ENCODE measurements around the gene ARID3A. TPM values are rescaled to one million over a fixed set of nuclear protein-coding genes. Genes with fewer than 3 reads are reported as not detected.

Gene ARID3A
- total RNA-seq = 10 to 100 TPM in 2 of 4 donors, 1 to 10 TPM in 2; 5.5 to 13.9 (median 9.2) TPM

GRCh38 chr19:925526-926322 is at the start of gene ARID3A:
ARID3A (plus strand) TSS chr19:926035; CDS start chr19:929529, 3,494 bp downstream.
- no peak for TF ChIP-seq CTCF (IDR thresholded peaks at IDR 0.05; ENCODE audit: low read depth)

- no peak for TF ChIP-seq CTCF (IDR thresholded peaks at IDR 0.05; ENCODE audit: low read depth)
Measured at GRCh38 chr19:876089-876488, 49.7 kb upstream of the ARID3A start.

DNA sequence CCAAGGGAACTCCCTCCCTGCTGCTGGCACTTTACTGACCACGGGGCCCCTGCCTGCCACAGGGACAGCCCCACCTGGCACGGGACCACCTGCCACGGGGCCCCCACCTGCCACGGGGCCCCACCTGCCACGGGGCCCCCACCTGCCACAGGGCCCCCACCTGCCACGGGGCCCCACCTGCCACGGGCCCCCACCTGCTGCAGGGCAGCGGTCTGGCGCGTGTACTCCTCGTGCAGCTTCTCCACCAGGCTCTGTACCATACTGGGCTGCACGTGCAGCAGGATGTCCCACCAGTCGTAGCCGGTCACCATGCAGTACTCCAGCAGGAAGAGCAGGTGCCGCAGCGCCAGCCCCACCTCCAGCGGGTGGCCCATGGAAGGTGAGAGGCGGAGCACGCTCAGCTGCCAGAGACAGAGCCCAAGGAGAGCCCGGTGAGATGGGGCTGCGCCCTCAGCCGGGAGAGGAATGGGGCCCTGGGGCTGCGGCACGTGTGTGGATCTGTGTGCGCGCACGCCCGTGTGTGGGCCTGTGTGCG is 49.0 kb upstream of the ARID3A start:
- no peak for TF ChIP-seq CTCF (IDR thresholded peaks at IDR 0.05; ENCODE audit: low read depth)

DNA sequence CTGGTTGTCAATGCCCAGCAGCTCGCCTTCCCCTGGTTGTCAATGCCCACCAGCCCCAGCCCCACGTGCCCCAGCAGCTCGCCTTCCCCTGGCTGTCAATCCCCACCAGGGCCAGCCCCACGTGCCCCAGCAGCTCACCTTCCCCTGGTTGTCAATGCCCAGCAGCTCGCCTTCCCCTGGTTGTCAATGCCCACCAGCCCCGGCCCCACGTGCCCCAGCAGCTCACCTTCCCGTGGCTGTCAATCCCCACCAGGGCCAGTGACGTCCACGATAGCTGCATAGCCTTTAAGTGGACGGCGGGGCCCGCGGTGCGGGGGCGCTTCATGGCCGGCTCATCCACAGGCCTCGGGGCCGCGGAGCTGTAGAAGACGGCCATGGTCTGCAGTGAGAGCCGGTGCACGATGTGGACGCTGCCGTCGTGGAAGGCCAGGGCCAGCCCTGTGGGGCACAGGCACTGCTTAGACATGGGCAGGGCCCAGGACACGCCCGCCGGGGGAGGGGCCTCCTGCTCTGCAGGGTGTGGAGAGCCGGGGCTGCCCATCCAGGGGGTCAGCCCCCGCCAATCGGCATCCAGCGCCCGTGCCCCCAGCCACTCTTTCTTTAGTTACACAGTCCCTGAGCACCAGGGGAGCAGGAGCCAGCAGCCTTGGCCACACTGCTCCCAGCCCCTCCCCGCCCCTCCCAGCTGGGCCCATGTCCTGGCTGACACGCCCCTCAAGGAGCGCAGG is 46.0 kb upstream of the ARID3A start:
- no peak for TF ChIP-seq CTCF (IDR thresholded peaks at IDR 0.05; ENCODE audit: low read depth)

DNA sequence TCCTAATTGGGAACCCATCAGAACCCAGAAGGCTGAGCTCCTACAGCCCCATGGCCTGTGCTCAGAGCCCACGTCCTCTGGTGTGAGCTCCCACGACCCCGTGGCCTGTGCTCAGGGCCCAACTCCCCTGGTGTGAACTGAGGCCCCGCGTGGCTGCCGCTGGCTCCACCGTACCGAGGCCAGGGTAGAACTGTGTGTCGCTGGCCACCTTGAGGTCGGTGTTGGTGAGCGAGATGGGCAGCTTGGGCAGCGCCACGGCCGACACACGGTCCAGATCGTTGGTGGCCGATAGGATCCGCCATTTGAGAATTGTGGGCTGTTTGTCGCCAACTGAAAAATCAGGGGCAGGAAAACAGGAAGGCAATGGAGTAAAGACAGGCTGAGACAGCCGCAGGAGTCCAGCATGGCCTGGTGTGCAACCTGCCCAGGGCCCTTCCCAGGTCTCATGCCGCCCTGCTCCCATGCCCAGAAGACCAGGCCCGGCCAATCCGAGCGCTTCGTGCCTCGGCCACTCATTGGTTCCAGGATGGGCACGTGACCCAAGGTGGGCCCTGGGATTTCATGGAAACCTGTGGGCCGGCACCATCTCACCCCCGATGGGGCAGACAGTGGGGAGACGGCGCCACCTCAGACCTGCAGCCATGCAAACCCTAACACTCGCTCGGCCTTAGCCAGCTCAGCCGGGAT is 44.3 kb upstream of the ARID3A start:
- TF ChIP-seq CTCF (IDR thresholded peaks at IDR 0.05; ENCODE audit: low read depth) = no peak

- no peak for TF ChIP-seq CTCF (IDR thresholded peaks at IDR 0.05; ENCODE audit: low read depth)
Measured at GRCh38 chr19:882871-883497, 42.9 kb upstream of the ARID3A start.

All from subcutaneous adipose tissue (tissue), 4 donors.